ENCODE data around the gene PPIC. TPM values are rescaled to one million over a fixed set of nuclear protein-coding genes. Genes with fewer than 3 reads are reported as not detected.

The PPIC gene
- total RNA-seq, 2 experiments from 2014 or later = not detected

DNA sequence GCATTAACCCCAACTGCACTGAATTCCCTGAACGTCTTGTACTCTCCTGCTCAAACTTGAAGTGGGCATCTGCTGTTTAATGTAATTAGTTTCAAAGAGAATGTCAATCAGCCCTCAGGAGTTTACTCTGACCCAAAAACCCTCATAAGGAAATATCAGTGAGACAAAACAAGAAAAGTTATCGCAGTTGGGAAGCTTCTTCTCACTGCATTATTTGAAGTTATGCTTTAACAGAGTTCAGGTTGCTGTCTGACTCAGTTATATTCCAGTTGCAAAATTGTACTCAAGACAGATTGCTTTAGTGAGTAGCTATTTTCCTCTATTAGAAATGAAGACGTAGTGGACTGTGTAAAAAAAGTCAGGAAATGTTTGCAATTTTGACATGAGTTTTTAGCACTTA, 52.1 kb downstream of the PPIC start:
- intact Hi-C loops (cut with DNase I, micrococcal nuclease) = no loop called here
- Mint-ChIP-seq H3K27me3 (no peaks in the 10 kb centered on the region), H3K4me1 (ENCODE audit: low read depth) (no peaks in the 10 kb centered on the region), H3K4me3 (no peak overlapping the region), H3K27ac (no peak overlapping the region), H3K36me3 (ENCODE audit: low read depth) (no peaks in the 10 kb centered on the region), H3K9me3 (no peaks in the 10 kb centered on the region)
- no peaks in the 10 kb centered on the region for H3K36me3 ChIP-seq (ENCODE audit: insufficient read depth, low read length)
- ChIA-PET POLR2A (no interaction called here), CTCF (interaction anchor here (1.4 kb wide), 1 partner anchor 10 kb away, joined by 4 read pairs; no protein-coding TSS in a partner anchor)
- no peaks in the 10 kb centered on the region for H3K4me1 ChIP-seq (ENCODE audit: insufficient read depth, low read length)
- ATAC-seq (ENCODE audit: poor library complexity) = no peak
- no peak for DNase-seq
- TF ChIP-seq, protein P1, sequence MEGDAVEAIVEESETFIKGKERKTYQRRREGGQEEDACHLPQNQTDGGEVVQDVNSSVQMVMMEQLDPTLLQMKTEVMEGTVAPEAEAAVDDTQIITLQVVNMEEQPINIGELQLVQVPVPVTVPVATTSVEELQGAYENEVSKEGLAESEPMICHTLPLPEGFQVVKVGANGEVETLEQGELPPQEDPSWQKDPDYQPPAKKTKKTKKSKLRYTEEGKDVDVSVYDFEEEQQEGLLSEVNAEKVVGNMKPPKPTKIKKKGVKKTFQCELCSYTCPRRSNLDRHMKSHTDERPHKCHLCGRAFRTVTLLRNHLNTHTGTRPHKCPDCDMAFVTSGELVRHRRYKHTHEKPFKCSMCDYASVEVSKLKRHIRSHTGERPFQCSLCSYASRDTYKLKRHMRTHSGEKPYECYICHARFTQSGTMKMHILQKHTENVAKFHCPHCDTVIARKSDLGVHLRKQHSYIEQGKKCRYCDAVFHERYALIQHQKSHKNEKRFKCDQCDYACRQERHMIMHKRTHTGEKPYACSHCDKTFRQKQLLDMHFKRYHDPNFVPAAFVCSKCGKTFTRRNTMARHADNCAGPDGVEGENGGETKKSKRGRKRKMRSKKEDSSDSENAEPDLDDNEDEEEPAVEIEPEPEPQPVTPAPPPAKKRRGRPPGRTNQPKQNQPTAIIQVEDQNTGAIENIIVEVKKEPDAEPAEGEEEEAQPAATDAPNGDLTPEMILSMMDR (IDR thresholded peaks at IDR 0.05) = no peak
- no peak overlapping the region for H3K27ac ChIP-seq (ENCODE audit: low read depth in 1 of 2, low read length in 2 of 2)
- H3K4me3 ChIP-seq (ENCODE audit: low read length) = no peak overlapping the region
- no peaks in the 10 kb centered on the region for H3K9me3 ChIP-seq (ENCODE audit: control insufficient read depth in 1 of 2, insufficient read depth in 1 of 2, low read length in 2 of 2)
- no peaks in the 10 kb centered on the region for H3K27me3 ChIP-seq (ENCODE audit: control insufficient read depth in 1 of 2, insufficient read depth in 2 of 2, low read length in 2 of 2)

DNA sequence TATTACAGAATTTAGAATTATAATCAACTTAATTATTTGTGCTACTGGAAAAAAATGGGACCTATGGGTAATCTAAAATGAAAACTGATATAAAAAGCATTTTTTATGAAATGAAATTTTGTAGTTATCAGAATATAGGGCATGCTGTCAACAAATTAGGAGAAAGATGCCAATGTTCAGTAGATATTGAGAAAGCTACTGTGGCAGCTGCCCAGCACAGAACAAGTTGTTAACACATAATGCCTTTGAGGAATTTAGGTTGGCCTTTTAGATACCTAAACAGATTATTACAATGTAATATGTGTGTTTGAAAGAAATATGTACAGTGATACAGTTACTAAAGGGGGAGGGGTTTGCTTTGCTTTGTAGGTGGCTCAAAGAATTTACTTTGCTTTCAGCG, 54.1 kb downstream of the PPIC start:
- Mint-ChIP-seq H3K4me3 (no peak overlapping the region), H3K4me1 (ENCODE audit: low read depth) (no peaks in the 10 kb centered on the region), H3K27ac (no peak overlapping the region), H3K9me3 (no peaks in the 10 kb centered on the region), H3K36me3 (ENCODE audit: low read depth) (no peaks in the 10 kb centered on the region), H3K27me3 (no peaks in the 10 kb centered on the region)
- ATAC-seq (ENCODE audit: poor library complexity) (no peak), DNase-seq (no peak)
- Histone ChIP-seq H3K4me1 (ENCODE audit: insufficient read depth, low read length) (no peaks in the 10 kb centered on the region), H3K27me3 (ENCODE audit: control insufficient read depth in 1 of 2, insufficient read depth in 2 of 2, low read length in 2 of 2) (no peaks in the 10 kb centered on the region), H3K36me3 (ENCODE audit: insufficient read depth, low read length) (no peaks in the 10 kb centered on the region), H3K9me3 (ENCODE audit: control insufficient read depth in 1 of 2, insufficient read depth in 1 of 2, low read length in 2 of 2) (no peaks in the 10 kb centered on the region), H3K27ac (ENCODE audit: low read depth in 1 of 2, low read length in 2 of 2) (no peak overlapping the region), H3K4me3 (ENCODE audit: low read length) (no peak overlapping the region)
- CTCF ChIA-PET = no interaction called here
- intact Hi-C loops (cut with DNase I, micrococcal nuclease) = no loop called here
- TF ChIP-seq, protein P1 (IDR thresholded peaks at IDR 0.05) = no peak
- POLR2A ChIA-PET = no interaction called here

DNA sequence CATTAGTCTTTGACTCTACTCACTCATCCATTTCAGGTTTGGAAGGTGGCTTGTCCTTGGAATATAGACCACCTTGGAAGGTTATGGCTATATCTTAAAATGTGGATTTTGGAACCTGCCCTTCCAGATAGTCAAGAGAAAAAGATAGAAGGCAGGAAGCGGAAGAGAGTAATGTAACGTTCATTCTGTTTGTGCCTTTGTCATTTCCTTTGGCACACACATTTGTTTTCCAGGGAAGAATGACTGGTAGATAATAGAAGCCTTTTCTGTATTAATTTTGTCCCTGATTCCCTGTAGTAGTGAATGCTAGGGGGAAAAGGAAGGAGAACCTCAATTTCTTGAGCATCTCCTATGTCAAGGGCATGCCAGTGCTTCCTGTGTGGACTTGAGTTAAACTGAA, 54.7 kb downstream of the PPIC start:
- Mint-ChIP-seq H3K36me3 (ENCODE audit: low read depth) (no peaks in the 10 kb centered on the region), H3K27me3 (no peaks in the 10 kb centered on the region), H3K27ac (no peak overlapping the region), H3K4me3 (no peak overlapping the region), H3K9me3 (no peaks in the 10 kb centered on the region), H3K4me1 (ENCODE audit: low read depth) (no peaks in the 10 kb centered on the region)
- no peak overlapping the region for H3K27ac ChIP-seq (ENCODE audit: low read depth in 1 of 2, low read length in 2 of 2)
- intact Hi-C loops (cut with DNase I, micrococcal nuclease) = no loop called here
- H3K27me3 ChIP-seq (ENCODE audit: control insufficient read depth in 1 of 2, insufficient read depth in 2 of 2, low read length in 2 of 2) = no peaks in the 10 kb centered on the region
- H3K4me3 ChIP-seq (ENCODE audit: low read length) = no peak overlapping the region
- TF ChIP-seq, protein P1 (IDR thresholded peaks at IDR 0.05) = no peak
- H3K9me3 ChIP-seq (ENCODE audit: control insufficient read depth in 1 of 2, insufficient read depth in 1 of 2, low read length in 2 of 2) = no peaks in the 10 kb centered on the region
- no peaks in the 10 kb centered on the region for H3K4me1 ChIP-seq (ENCODE audit: insufficient read depth, low read length)
- ATAC-seq (ENCODE audit: poor library complexity) (no peak), DNase-seq (no peak)
- POLR2A ChIA-PET = no interaction called here
- CTCF ChIA-PET = no interaction called here
- no peaks in the 10 kb centered on the region for H3K36me3 ChIP-seq (ENCODE audit: insufficient read depth, low read length)

Measured in CD4-positive, alpha-beta T cell (primary cell).